ENCODE measurements around the gene NLGN2. TPM values are rescaled to one million over a fixed set of nuclear protein-coding genes. Genes with fewer than 3 reads are reported as not detected.

NLGN2 gene
- total and polyA plus RNA-seq, 2 of the 8 experiments (the other 6 are each of a cell fraction or from before 2014, with no cell fraction given) = 21.2 to 62.8 TPM

GRCh38 chr17:7409716-7410115, 2.1 kb downstream of the NLGN2 start (continued):
- TF ChIP-seq POU5F1 (IDR thresholded peaks at IDR 0.05; ENCODE audit: low read depth, low read length) (no peak), TAF1 (IDR thresholded peaks at IDR 0.05; ENCODE audit: low read depth, low read length) (no peak), CHD1 (IDR thresholded peaks at IDR 0.05; ENCODE audit: low read depth, low read length) (no peak), PHF8 (conservative IDR thresholded peaks at IDR 0.05; ENCODE audit: low read depth, low read length) (no peak)
